Uterus (tissue), 4 donors: Measurements from ENCODE around the gene TRAF3IP3. TPM values are rescaled to one million over a fixed set of nuclear protein-coding genes. Genes with fewer than 3 reads are reported as not detected.

Experiments
- DNase-seq, 2 donors: peaks; one replicate each; pipeline ENCODE4 v3.0.0-alpha.2; 2019 to 2020
- H3K27ac ChIP-seq, 2 donors: fragments of 200-600 bp; sonication (generic); 1 replicate in 1 of 2; 2 replicates in 1 of 2; pipeline ENCODE4 v1.5.1; 2016 to 2018
- H3K27me3 ChIP-seq, 2 donors: fragments of 200-600 bp; sonication (generic); one replicate each; pipeline ENCODE4 v1.5.1; 2018 to 2019; ENCODE audit warnings: control low read depth in 1 of 2
- H3K36me3 ChIP-seq, 2 donors: fragments of 200-600 bp; sonication (generic); one replicate each; pipeline ENCODE4 v1.5.1; 2019; ENCODE audit warnings: control low read depth in 1 of 2
- H3K4me1 ChIP-seq, 2 donors: fragments of 200-600 bp; sonication (generic); one replicate each; pipeline ENCODE4 v1.5.1; 2018 to 2019; ENCODE audit warnings: control low read depth in 1 of 2
- H3K4me3 ChIP-seq, 2 donors: fragments of 200-600 bp; sonication (generic); 1 replicate in 1 of 2; 2 replicates in 1 of 2; pipeline ENCODE4 v1.5.1; 2018 to 2019; ENCODE audit warnings: mild to moderate bottlenecking in 1 of 2
- H3K9me3 ChIP-seq, 2 donors: fragments of 200-600 bp; sonication (generic); one replicate each; pipeline ENCODE4 v1.5.1; 2019; ENCODE audit warnings: control low read depth in 1 of 2
- CTCF ChIP-seq, 4 experiments: fragments of 200-600 bp in 2 of 4; fragments of 450-650 bp in 2 of 4; sonication (generic) in 2 of 4; IDR thresholded peaks; one replicate each; pipeline ENCODE4 v1.5.1; 2016 to 2019; ENCODE audit warnings: antibody characterized with exemption in 4 of 4, mild to moderate bottlenecking in 2 of 4, moderate library complexity in 1 of 4
- POLR2A ChIP-seq, 2 donors: fragments of 450-650 bp; IDR thresholded peaks; one replicate each; pipeline ENCODE4 v1.6.1; 2016; ENCODE audit warnings: antibody characterized with exemption in 2 of 2, mild to moderate bottlenecking in 1 of 2, moderate library complexity in 1 of 2
- intact Hi-C: fragments of 100-400 bp; cut with DNase I; formaldehyde crosslinking; loops from one replicate; pipeline ENCODE4 v1.15.1; 2023; ENCODE audit warnings: low total_unique reads
- total RNA-seq, 4 donors: library from RNA; depleted of rRNA in 3 of 4; stranded (reverse); fragments of >200 nt in 3 of 4; gene quantifications; one replicate each; pipeline versions ENCODE4 v1.1.0 to v1.2.4, GENCODE V29; 2014 to 2023
- donor health status: DM: yes; HTN: yes; CAD: no.

The TRAF3IP3 gene
- total RNA-seq, 4 donors from 2014 or later: 1.3 to 3.2 (median 1.3) TPM; not detected in 1

- intact Hi-C loops: no loop called here
- H3K4me1 ChIP-seq: no peaks in the 10 kb centered on the region
- no peak for DNase-seq
- no peaks in the 10 kb centered on the region for H3K27me3 ChIP-seq
- no peaks in the 10 kb centered on the region for H3K9me3 ChIP-seq
- no peak for TF ChIP-seq POLR2A (IDR thresholded peaks at IDR 0.05)
- peak; percentile 33 to 64 (median 52) for TF ChIP-seq CTCF (IDR thresholded peaks at IDR 0.05)
- H3K4me3 ChIP-seq: no peak overlapping the region
- H3K27ac ChIP-seq: no peak overlapping the region
- no peaks in the 10 kb centered on the region for H3K36me3 ChIP-seq
Measured at GRCh38 chr1:209823143-209824041, 67.5 kb downstream of the TRAF3IP3 start.

GRCh38 chr1:209825591-209826434 is 70.0 kb downstream of the TRAF3IP3 start:
- Histone ChIP-seq H3K9me3 (no peaks in the 10 kb centered on the region), H3K27ac (no peak overlapping the region), H3K4me1 (peaks cover 0 to 5% of the 10 kb centered on the region in 2 donors), H3K36me3 (no peaks in the 10 kb centered on the region), H3K27me3 (no peaks in the 10 kb centered on the region), H3K4me3 (no peak overlapping the region)
- DNase-seq: no peak
- intact Hi-C loops: no loop called here
- no peak for TF ChIP-seq POLR2A (IDR thresholded peaks at IDR 0.05)
- TF ChIP-seq CTCF (IDR thresholded peaks at IDR 0.05): no peak

- Histone ChIP-seq H3K4me1 (peaks cover 0 to 5% of the 10 kb centered on the region in 2 donors), H3K4me3 (peak within 1 kb of the TSS; percentile 56 to 79), H3K27ac (peak within 1 kb of the TSS; percentile 59 to 77), H3K36me3 (no peaks in the 10 kb centered on the region), H3K27me3 (no peaks in the 10 kb centered on the region), H3K9me3 (no peaks in the 10 kb centered on the region)
- peak; percentile 70 to 87 (median 78) for TF ChIP-seq CTCF (IDR thresholded peaks at IDR 0.05)
- TF ChIP-seq POLR2A (IDR thresholded peaks at IDR 0.05): peak in 1 of 2 donors; percentile 43
- intact Hi-C loops: no loop called here
- peak; percentile 92 to 95 for DNase-seq
Measured at GRCh38 chr1:209827384-209828262, 71.8 kb downstream of the TRAF3IP3 start, which contains the start of gene UTP25. Gene UTP25 (plus strand): TSS chr1:209827972. CDS start chr1:209828064, 92 bp downstream.

- Histone ChIP-seq H3K27me3 (no peaks in the 10 kb centered on the region), H3K36me3 (no peaks in the 10 kb centered on the region), H3K27ac (no peak overlapping the region), H3K4me3 (no peak overlapping the region), H3K9me3 (no peaks in the 10 kb centered on the region), H3K4me1 (peaks cover 0 to 5% of the 10 kb centered on the region in 2 donors)
- TF ChIP-seq CTCF (IDR thresholded peaks at IDR 0.05): no peak
- no peak for TF ChIP-seq POLR2A (IDR thresholded peaks at IDR 0.05)
- no peak for DNase-seq
- intact Hi-C loops: no loop called here
Measured at GRCh38 chr1:209829716-209830115, 73.9 kb downstream of the TRAF3IP3 start.
